ENCODE measurements around the gene TRPM2. TPM values are rescaled to one million over a fixed set of nuclear protein-coding genes. Genes with fewer than 3 reads are reported as not detected.

Gene TRPM2
- total RNA-seq, 1 experiment from 2014 or later = 28.1 TPM

DNA sequence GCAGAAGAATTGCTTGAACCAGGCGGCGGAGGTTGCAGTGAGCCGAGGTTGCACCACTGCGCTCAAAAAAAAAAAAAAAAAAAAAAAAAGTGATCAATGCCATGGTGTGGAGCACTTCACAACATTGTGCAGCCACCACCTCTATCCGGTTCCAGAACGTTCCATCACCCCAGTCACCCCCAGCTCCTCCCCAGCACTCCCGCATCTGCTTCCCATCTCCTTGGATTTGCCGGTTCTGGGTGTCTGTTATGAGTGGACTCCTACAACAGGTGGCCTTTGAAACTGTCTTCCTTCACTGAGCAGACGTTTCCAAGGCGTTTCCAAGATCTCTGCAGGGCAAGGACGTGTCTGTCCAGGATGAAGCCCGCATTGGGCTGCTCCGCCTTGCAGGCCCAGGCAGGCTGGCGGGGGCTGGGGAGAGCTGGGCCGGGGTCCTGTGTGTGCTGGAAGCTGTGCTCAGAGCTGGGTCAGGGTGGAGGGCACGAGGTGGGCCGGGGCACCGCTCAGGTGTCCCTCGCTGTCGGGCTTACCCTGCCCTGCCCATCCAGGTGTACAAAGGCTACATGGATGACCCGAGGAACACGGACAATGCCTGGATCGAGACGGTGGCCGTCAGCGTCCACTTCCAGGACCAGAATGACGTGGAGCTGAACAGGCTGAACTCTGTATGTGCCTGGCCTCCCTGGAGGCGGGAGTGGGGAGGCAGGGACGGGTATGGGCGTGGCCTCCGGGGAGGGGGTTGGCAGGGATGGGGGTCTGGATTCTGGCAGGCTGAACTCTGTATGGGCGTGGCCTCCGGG is 87.0 kb downstream of the TRPM2 start:
- POLR2A ChIA-PET = no interaction called here
- H2AFZ ChIP-seq (ENCODE audit: low read depth, low read length, poor library complexity, severe bottlenecking) = no peak overlapping the region
- no peak overlapping the region for H3K4me2 ChIP-seq (ENCODE audit: low read length)
- no peaks in the 10 kb centered on the region for H4K20me1 ChIP-seq (ENCODE audit: insufficient read depth)
- intact Hi-C loops (cut with micrococcal nuclease) = no loop called here
- H3K9me3 ChIP-seq (ENCODE audit: control insufficient read depth in 1 of 2, insufficient read depth in 1 of 2, low read depth in 1 of 2, low read length in 2 of 2) = no peaks in the 10 kb centered on the region
- H3K27ac ChIP-seq (ENCODE audit: low read depth, low read length) = no peak overlapping the region
- H3K4me1 ChIP-seq (ENCODE audit: control insufficient read depth in 1 of 2, insufficient read depth in 2 of 2, low read length in 2 of 2) = peaks cover 5 to 13% of the 10 kb centered on the region in 2 experiments; a peak in 3 of 4 replicates
- no peak overlapping the region for H3K4me3 ChIP-seq (replicated peaks in 1 of 2; ENCODE audit: low read depth in 1 of 2, low read length in 2 of 2)
- CTCF ChIA-PET = no interaction called here
- TF ChIP-seq, protein P1, sequence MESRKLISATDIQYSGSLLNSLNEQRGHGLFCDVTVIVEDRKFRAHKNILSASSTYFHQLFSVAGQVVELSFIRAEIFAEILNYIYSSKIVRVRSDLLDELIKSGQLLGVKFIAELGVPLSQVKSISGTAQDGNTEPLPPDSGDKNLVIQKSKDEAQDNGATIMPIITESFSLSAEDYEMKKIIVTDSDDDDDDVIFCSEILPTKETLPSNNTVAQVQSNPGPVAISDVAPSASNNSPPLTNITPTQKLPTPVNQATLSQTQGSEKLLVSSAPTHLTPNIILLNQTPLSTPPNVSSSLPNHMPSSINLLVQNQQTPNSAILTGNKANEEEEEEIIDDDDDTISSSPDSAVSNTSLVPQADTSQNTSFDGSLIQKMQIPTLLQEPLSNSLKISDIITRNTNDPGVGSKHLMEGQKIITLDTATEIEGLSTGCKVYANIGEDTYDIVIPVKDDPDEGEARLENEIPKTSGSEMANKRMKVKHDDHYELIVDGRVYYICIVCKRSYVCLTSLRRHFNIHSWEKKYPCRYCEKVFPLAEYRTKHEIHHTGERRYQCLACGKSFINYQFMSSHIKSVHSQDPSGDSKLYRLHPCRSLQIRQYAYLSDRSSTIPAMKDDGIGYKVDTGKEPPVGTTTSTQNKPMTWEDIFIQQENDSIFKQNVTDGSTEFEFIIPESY (IDR thresholded peaks at IDR 0.05; ENCODE audit: extremely low read depth, insufficient replicate concordance, low read length) = no peak
- TF ChIP-seq CEBPB (IDR thresholded peaks at IDR 0.05; ENCODE audit: low read depth) = no peak
- TF ChIP-seq JUND (IDR thresholded peaks at IDR 0.05) = no peak
- no peak for TF ChIP-seq EZH2 (IDR thresholded peaks at IDR 0.05)
- no TSS peak for BruUV-seq (replicated peaks)
- DNase-seq (ENCODE audit: low read depth, low spot score) (no peak), ATAC-seq (no peak)
- no peaks in the 10 kb centered on the region for H3K9me2 ChIP-seq (ENCODE audit: insufficient read depth)
- no peak overlapping the region for H3K9ac ChIP-seq (ENCODE audit: low read length)
- RAD21 ChIA-PET (ENCODE audit: low non-redundant PET in 1 of 2, low total read pairs in 2 of 2, uncharacterized antibody in 2 of 2, unreplicated experiment in 2 of 2) = no interaction called here
- H3K27me3 ChIP-seq (ENCODE audit: insufficient read depth, low read length) = no peaks in the 10 kb centered on the region
- H3K79me2 ChIP-seq (ENCODE audit: insufficient read depth, low read length) = no peaks in the 10 kb centered on the region
- peaks cover 2 to 8% of the 10 kb centered on the region in 2 experiments; a peak in 3 of 4 replicates for H3K36me3 ChIP-seq (ENCODE audit: control insufficient read depth in 1 of 2, insufficient read depth in 2 of 2, low read length in 2 of 2)

DNA sequence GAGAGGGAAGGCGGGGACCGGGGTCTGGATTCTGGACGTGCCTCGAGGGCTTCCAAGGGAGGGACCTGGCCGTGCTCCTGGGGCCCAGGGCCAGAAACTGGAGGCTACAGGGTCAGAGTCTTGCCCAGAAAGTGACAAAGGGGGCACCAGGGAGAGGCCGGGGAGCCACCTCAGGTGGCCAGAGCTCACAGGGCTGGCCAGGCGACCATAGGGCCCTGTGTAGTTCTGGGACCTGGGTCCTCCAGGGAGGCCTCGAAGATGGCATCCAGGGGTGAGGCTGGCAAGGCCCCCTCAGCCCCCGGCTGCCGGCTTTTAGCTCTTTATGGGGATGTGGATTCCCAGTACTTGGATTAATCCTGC is 87.6 kb downstream of the TRPM2 start:
- DNase-seq (ENCODE audit: low read depth, low spot score) (no peak), ATAC-seq (no peak)
- POLR2A ChIA-PET = no interaction called here
- RAD21 ChIA-PET (ENCODE audit: low non-redundant PET in 1 of 2, low total read pairs in 2 of 2, uncharacterized antibody in 2 of 2, unreplicated experiment in 2 of 2) = no interaction called here
- H3K4me3 ChIP-seq (replicated peaks in 1 of 2; ENCODE audit: low read depth in 1 of 2, low read length in 2 of 2) = no peak overlapping the region
- no peaks in the 10 kb centered on the region for H3K9me3 ChIP-seq (ENCODE audit: control insufficient read depth in 1 of 2, insufficient read depth in 1 of 2, low read depth in 1 of 2, low read length in 2 of 2)
- CTCF ChIA-PET = interaction anchor here (0.7 kb wide), 1 partner anchor 15 kb away, joined by 3 read pairs; no protein-coding TSS in a partner anchor
- intact Hi-C loops (cut with micrococcal nuclease) = no loop called here
- TF ChIP-seq EGR1 (IDR thresholded peaks at IDR 0.05; ENCODE audit: low read depth) (no peak), POLR2AphosphoS5 (IDR thresholded peaks at IDR 0.05; ENCODE audit: low read depth, low read length) (no peak), SP1 (IDR thresholded peaks at IDR 0.05; ENCODE audit: low read depth) (no peak), ELF1 (IDR thresholded peaks at IDR 0.05; ENCODE audit: borderline replicate concordance, low read depth) (no peak)
- TF ChIP-seq, protein P2, sequence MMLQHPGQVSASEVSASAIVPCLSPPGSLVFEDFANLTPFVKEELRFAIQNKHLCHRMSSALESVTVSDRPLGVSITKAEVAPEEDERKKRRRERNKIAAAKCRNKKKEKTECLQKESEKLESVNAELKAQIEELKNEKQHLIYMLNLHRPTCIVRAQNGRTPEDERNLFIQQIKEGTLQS (IDR thresholded peaks at IDR 0.05) = no peak
- H2AFZ ChIP-seq (ENCODE audit: low read depth, low read length, poor library complexity, severe bottlenecking) = no peak overlapping the region
- no peaks in the 10 kb centered on the region for H3K27me3 ChIP-seq (ENCODE audit: insufficient read depth, low read length)
- no peak overlapping the region for H3K27ac ChIP-seq (ENCODE audit: low read depth, low read length)
- H3K79me2 ChIP-seq (ENCODE audit: insufficient read depth, low read length) = no peaks in the 10 kb centered on the region
- no TSS peak for BruUV-seq (replicated peaks)
- no peaks in the 10 kb centered on the region for H4K20me1 ChIP-seq (ENCODE audit: insufficient read depth)
- peaks cover 5 to 13% of the 10 kb centered on the region in 2 experiments; a peak in 3 of 4 replicates for H3K4me1 ChIP-seq (ENCODE audit: control insufficient read depth in 1 of 2, insufficient read depth in 2 of 2, low read length in 2 of 2)
- H3K4me2 ChIP-seq (ENCODE audit: low read length) = no peak overlapping the region
- H3K9ac ChIP-seq (ENCODE audit: low read length) = no peak overlapping the region
- no peaks in the 10 kb centered on the region for H3K9me2 ChIP-seq (ENCODE audit: insufficient read depth)
- H3K36me3 ChIP-seq (ENCODE audit: control insufficient read depth in 1 of 2, insufficient read depth in 2 of 2, low read length in 2 of 2) = peaks cover 2 to 6% of the 10 kb centered on the region in 2 experiments; a peak in 2 of 4 replicates
